ENCODE data around the gene TECTA. TPM values are rescaled to one million over a fixed set of nuclear protein-coding genes. Genes with fewer than 3 reads are reported as not detected.
"Not testable (repeated sequence)": the region's sequence is repeated elsewhere in the genome, so short reads cannot be mapped to it uniquely, and the experiment has no call there.

Gene TECTA
- total RNA-seq, 2 experiments from 2014 or later, result 0.07 to 0.12 TPM

DNA sequence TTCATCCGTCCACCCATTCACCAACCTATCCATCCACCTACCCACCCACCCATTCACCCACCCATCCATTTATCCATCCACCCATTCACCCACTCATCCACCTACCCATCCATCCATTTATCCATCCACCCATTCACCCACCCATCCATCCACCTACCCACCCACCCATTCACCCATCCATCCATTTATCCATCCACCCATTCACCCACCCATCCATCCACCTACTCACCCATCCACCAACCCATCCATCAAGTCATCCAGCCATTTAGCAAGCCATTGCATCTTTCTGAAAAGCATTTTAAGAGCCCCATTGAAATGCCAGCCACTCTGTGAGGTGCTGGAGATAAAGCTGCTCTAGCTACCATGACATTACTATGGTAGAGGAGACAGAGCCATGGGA is 14.0 kb downstream of the TECTA start:
- intact Hi-C loops (cut with micrococcal nuclease), result not testable (repeated sequence)

DNA sequence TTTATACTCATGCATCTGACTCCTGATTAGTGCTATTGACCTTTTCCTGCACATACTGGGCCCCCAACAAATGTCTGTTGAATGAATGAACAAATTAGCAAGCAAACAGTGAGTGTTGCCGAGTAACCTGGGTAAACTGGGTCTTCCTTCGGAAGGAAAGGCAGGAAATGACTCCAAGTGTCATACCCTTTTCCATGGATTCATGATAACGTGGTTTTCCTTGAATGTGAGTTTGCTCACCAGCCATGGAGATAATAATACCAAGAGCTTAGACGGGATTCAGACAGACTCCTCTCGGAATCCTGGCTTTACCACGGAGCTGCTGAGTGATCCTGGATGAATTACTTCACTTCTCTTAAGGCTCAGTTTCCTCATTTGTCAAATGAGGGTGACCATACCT is 16.7 kb downstream of the TECTA start:
- Mint-ChIP-seq H3K9me3 (peaks cover 5% of the 10 kb centered on the region), H3K36me3 (ENCODE audit: low read depth) (no peaks in the 10 kb centered on the region), H3K27me3 (ENCODE audit: low read depth) (peaks cover 6% of the 10 kb centered on the region), H3K4me1 (ENCODE audit: low read depth) (no peaks in the 10 kb centered on the region), H3K27ac (no peak overlapping the region), H3K4me3 (no peak overlapping the region)
- no peak for DNase-seq
- CTCF ChIA-PET, result no interaction called here
- intact Hi-C loops (cut with micrococcal nuclease), result no loop called here

More for the DNA sequence above, 14.0 kb downstream of the TECTA start:
- peaks cover 12% of the 10 kb centered on the region for H3K27me3 Mint-ChIP-seq (ENCODE audit: low read depth)
- not testable (repeated sequence) for H3K4me3 Mint-ChIP-seq; H3K4me1 Mint-ChIP-seq (ENCODE audit: low read depth); H3K9me3 Mint-ChIP-seq; H3K27ac Mint-ChIP-seq; H3K36me3 Mint-ChIP-seq (ENCODE audit: low read depth); DNase-seq
- CTCF ChIA-PET, result interaction anchor here (0.9 kb wide), 1 partner anchor 163 kb away, joined by 3 read pairs; no protein-coding TSS in a partner anchor

DNA sequence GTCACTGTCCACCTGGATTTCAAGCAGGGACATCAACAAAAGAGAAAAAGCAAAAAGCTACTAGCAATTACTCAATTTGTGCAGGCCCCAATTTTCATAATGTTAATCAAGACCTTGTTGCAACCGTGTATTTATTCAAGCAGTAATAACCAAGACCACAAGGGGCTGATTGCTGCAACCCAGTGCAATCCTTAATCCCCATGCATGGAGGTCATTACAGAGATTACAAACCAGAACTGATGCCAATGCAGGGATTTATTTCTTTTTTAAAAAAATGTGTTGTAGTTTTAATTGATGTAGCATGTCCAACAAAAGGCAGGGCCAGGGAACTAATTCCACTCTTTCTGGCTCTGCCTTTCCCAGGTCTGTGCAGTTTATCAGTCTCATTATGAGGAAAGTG is 18.4 kb downstream of the TECTA start:
- no peak overlapping the region for H3K4me3 Mint-ChIP-seq
- H3K27ac Mint-ChIP-seq, result no peak overlapping the region
- no peaks in the 10 kb centered on the region for H3K27me3 Mint-ChIP-seq (ENCODE audit: low read depth)
- intact Hi-C loops (cut with micrococcal nuclease), result no loop called here
- no peaks in the 10 kb centered on the region for H3K36me3 Mint-ChIP-seq (ENCODE audit: low read depth)
- DNase-seq, result no peak
- peaks cover 7% of the 10 kb centered on the region for H3K9me3 Mint-ChIP-seq
- no peaks in the 10 kb centered on the region for H3K4me1 Mint-ChIP-seq (ENCODE audit: low read depth)
- CTCF ChIA-PET, result no interaction called here

DNA sequence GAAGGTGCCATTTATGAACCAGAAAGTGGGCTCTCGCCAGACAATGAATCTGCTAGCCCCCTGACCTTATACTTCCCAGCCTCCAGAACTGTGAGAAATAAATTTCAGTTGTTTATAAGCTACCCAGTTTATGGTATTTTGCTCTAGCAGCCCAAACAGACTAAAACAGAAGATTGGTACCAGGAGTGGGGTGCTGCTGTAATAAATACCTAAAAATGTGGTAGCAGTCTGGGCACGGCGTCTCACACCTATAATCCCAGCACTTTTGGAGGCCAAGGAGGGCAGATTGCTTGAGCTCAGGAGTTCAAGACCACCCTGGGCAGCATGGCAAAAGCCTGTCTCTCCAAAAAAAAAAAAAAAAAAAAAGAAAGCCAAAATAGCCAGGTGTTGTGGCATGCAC is 21.3 kb downstream of the TECTA start:
- no peaks in the 10 kb centered on the region for H3K27me3 Mint-ChIP-seq (ENCODE audit: low read depth)
- intact Hi-C loops (cut with micrococcal nuclease), result no loop called here
- H3K9me3 Mint-ChIP-seq, result peaks cover 7% of the 10 kb centered on the region
- H3K27ac Mint-ChIP-seq, result no peak overlapping the region
- DNase-seq, result no peak
- no peaks in the 10 kb centered on the region for H3K36me3 Mint-ChIP-seq (ENCODE audit: low read depth)
- no peaks in the 10 kb centered on the region for H3K4me1 Mint-ChIP-seq (ENCODE audit: low read depth)
- H3K4me3 Mint-ChIP-seq, result no peak overlapping the region
- CTCF ChIA-PET, result interaction anchor here (0.6 to 1.3 kb wide), 3 partner anchors 11 to 31 kb away, joined by 3 to 5 read pairs (median 3); no protein-coding TSS in a partner anchor

DNA sequence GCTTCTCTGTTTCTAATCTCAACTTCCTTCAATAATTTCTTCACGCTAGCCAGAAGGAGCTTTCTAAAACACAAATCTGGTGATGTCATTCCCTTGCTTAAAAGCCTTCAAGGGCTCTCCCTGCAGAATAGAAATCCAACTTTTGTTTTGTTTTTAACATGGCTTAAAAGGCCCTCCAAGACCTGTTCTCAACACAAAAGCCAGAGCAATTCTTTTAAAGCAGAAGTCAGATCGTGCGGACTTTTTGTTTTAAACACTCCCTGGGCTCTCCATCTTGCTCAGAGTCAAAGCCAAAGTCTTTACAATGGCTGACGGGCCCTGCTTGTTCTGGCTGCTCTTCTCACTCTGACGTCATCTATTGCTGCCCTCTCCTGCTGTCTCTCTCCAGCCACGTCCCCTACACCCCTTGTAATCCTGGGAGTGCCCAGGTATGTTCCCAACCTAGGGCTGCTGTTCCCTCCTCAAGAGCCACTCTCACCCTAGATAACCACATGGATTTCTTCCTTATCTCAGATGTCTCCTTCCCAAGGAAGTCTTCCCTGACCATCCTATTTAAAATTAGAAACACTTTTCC is 22.5 kb downstream of the TECTA start:
- Mint-ChIP-seq H3K27ac (no peak overlapping the region), H3K27me3 (ENCODE audit: low read depth) (no peaks in the 10 kb centered on the region), H3K36me3 (ENCODE audit: low read depth) (no peaks in the 10 kb centered on the region), H3K9me3 (peaks cover 7% of the 10 kb centered on the region), H3K4me1 (ENCODE audit: low read depth) (no peaks in the 10 kb centered on the region), H3K4me3 (no peak overlapping the region)
- intact Hi-C loops (cut with micrococcal nuclease), result no loop called here
- no peak for DNase-seq
- CTCF ChIA-PET, result no interaction called here

DNA sequence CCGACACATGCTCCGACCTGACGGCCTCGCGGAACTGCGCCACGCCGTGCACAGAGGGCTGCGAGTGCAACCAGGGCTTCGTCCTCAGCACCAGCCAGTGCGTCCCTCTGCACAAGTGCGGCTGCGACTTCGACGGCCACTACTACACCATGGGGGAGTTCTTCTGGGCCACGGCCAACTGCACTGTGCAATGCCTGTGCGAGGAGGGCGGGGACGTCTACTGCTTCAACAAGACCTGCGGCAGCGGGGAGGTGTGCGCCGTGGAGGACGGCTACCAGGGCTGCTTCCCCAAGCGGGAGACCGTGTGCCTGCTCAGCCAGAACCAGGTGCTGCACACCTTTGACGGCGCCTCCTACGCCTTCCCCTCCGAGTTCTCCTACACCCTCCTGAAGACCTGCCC is 26.8 kb downstream of the TECTA start:
- DNase-seq, result no peak
- Mint-ChIP-seq H3K36me3 (ENCODE audit: low read depth) (no peaks in the 10 kb centered on the region), H3K27me3 (ENCODE audit: low read depth) (no peaks in the 10 kb centered on the region), H3K4me1 (ENCODE audit: low read depth) (no peaks in the 10 kb centered on the region), H3K27ac (no peak overlapping the region), H3K9me3 (peaks cover 2% of the 10 kb centered on the region), H3K4me3 (no peak overlapping the region)
- intact Hi-C loops (cut with micrococcal nuclease), result no loop called here
- CTCF ChIA-PET, result no interaction called here

DNA sequence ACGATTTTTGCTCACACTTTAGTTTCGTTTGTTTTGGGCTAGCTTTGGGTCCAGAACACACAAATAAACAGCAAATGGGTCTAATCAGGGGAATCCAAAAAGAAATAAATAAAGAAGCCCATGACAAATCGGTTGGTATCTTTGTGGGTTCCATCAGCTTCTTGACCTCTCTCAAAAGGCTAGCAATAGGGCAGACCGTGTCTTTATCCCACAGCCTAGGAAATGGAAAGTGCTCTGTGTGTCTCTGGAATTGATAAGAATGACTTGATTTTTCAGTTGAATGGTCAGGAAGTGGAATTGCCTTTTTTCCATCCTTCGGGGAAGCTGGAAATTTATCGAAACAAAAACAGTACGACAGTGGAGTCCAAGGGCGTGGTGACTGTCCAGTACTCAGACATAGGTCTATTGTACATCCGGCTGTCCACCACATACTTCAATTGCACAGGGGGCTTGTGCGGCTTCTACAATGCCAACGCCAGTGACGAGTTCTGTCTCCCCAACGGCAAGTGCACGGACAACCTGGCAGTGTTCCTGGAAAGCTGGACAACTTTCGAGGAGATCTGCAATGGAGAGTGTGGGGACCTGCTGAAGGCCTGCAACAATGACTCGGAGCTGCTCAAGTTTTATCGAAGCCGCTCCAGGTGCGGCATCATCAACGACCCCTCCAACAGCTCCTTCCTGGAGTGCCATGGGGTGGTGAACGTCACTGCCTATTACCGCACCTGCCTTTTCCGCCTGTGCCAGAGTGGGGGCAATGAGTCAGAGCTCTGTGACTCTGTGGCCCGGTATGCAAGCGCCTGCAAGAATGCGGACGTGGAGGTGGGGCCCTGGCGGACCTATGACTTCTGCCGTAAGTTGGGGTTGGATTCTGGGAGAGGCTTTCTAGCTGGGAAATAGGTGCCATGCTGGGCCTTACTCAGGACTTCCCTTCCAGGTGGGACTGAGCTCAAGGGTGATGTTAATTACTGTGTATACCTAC is 28.6 kb downstream of the TECTA start:
- H3K27ac Mint-ChIP-seq, result no peak overlapping the region
- CTCF ChIA-PET, result interaction anchor here (0.8 to 1.2 kb wide), 2 partner anchors 8 to 65 kb away, joined by 3 to 4 read pairs; no protein-coding TSS in a partner anchor
- H3K9me3 Mint-ChIP-seq, result no peaks in the 10 kb centered on the region
- no peak overlapping the region for H3K4me3 Mint-ChIP-seq
- no peaks in the 10 kb centered on the region for H3K36me3 Mint-ChIP-seq (ENCODE audit: low read depth)
- H3K4me1 Mint-ChIP-seq (ENCODE audit: low read depth), result no peaks in the 10 kb centered on the region
- DNase-seq, result no peak
- intact Hi-C loops (cut with micrococcal nuclease), result no loop called here
- no peaks in the 10 kb centered on the region for H3K27me3 Mint-ChIP-seq (ENCODE audit: low read depth)

DNA sequence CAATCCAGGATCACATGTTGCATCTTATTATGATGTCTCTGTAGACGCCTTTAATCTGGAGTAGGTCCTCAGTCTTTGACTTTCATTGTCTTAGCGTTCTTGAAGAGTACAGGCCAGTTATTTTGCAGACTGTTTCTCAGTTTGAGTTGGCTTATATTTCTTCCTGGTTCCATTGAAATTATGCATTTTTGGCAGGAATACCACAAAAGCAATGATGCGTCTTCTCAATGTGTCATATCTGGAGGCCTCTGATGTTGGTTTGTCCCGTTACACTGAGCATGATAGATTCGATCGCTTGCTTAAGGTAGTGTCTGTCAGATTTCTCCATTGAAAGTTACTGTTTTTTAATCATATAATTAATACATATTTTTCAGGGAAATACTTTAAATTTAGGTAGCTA is 30.6 kb downstream of the TECTA start:
- Mint-ChIP-seq H3K4me1 (ENCODE audit: low read depth) (no peaks in the 10 kb centered on the region), H3K36me3 (ENCODE audit: low read depth) (no peaks in the 10 kb centered on the region), H3K27ac (no peak overlapping the region), H3K4me3 (no peak overlapping the region), H3K9me3 (no peaks in the 10 kb centered on the region), H3K27me3 (ENCODE audit: low read depth) (no peaks in the 10 kb centered on the region)
- CTCF ChIA-PET, result no interaction called here
- no peak for DNase-seq
- intact Hi-C loops (cut with micrococcal nuclease), result no loop called here

DNA sequence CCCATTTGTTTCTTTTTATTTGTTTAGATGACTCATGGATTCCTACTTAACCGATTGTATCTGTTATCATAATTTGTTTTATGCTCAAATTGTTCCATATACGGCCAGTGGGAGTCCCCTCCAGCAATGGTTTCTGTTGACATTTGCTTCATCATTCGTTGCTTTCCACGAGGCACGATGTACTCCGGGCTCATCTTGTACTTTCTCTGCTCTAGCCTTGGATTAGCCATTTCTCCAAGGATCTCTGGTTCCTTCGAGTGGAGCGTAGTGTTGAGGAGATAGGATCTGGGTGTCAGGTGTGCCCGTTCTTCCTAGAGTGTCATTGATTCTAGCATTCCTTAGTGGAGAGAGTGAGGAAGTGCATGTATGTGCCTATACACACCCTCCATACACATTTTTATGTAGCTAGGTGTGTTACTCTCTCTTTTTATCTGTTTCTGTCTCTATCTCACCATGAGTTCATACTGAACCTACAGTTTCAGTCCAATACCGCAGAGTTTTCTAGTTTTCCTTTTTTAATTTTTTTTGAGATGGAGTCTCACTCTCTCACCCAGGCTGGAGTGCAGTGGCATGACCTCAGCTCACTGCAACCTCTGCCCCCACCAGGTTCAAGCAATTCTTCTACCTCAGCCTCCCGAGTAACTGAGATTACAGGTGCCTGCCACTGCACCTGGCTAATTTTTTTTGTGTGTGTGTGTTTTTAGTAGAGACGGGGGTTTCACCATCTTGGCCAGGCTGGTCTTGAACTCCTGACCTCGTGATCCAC is 31.4 kb downstream of the TECTA start:
- no peak for DNase-seq
- no peaks in the 10 kb centered on the region for H3K27me3 Mint-ChIP-seq (ENCODE audit: low read depth)
- no peak overlapping the region for H3K4me3 Mint-ChIP-seq
- no peak overlapping the region for H3K27ac Mint-ChIP-seq
- intact Hi-C loops (cut with micrococcal nuclease), result no loop called here
- H3K9me3 Mint-ChIP-seq, result no peaks in the 10 kb centered on the region
- no peaks in the 10 kb centered on the region for H3K4me1 Mint-ChIP-seq (ENCODE audit: low read depth)
- CTCF ChIA-PET, result no interaction called here
- no peaks in the 10 kb centered on the region for H3K36me3 Mint-ChIP-seq (ENCODE audit: low read depth)

DNA sequence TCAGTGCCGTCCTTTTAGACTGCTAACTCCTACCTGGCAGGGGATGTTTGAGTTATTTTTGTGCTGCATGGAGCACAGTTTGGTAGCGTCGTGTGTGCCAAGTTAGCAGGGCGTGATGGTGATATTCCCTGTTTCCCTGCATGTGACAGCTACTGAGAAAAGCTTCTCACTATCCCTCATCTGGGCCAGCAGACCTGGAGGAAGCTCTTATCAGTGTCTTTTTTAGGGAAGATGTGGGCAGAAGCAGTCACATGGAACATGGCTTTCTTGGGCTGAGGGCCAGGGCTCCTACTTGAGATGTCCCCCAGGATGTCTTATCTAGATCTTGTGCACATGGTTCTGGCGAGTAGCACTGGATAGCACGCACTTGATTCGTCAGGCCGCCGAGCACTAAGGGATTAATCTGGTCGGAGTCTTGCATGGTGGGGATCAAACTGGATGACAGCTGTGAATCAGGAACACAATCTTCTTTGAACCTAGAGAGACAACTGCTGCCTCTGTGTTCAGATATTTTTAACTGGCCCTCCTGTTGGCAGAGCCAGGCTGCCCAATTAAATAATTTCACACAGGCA is 33.8 kb downstream of the TECTA start:
- intact Hi-C loops (cut with micrococcal nuclease), result no loop called here
- no peak for DNase-seq
- Mint-ChIP-seq H3K27me3 (ENCODE audit: low read depth) (no peaks in the 10 kb centered on the region), H3K9me3 (no peaks in the 10 kb centered on the region), H3K36me3 (ENCODE audit: low read depth) (no peaks in the 10 kb centered on the region), H3K27ac (no peak overlapping the region), H3K4me3 (no peak overlapping the region), H3K4me1 (ENCODE audit: low read depth) (no peaks in the 10 kb centered on the region)
- CTCF ChIA-PET, result no interaction called here

DNA sequence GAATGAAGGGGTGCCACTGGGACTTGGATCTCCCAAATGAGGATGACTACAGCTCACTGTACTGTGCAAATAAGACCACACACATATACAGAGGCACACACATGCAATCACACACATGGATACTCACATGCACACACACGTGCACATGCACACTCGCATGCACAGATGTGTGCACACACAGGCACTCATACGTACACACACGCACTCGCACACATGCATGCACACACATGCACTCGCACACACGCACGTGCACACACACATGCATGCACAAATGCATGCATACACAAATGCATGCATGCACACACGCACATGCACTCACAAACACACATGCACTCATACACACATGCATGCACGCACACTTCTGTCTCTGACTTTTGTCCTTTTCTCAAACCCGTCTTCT is 36.0 kb downstream of the TECTA start:
- H3K27ac Mint-ChIP-seq, result no peak overlapping the region
- no peaks in the 10 kb centered on the region for H3K36me3 Mint-ChIP-seq (ENCODE audit: low read depth)
- no peak overlapping the region for H3K4me3 Mint-ChIP-seq
- no peaks in the 10 kb centered on the region for H3K4me1 Mint-ChIP-seq (ENCODE audit: low read depth)
- no peaks in the 10 kb centered on the region for H3K9me3 Mint-ChIP-seq
- CTCF ChIA-PET, result no interaction called here
- DNase-seq, result no peak
- H3K27me3 Mint-ChIP-seq (ENCODE audit: low read depth), result no peaks in the 10 kb centered on the region
- intact Hi-C loops (cut with micrococcal nuclease), result no loop called here

DNA sequence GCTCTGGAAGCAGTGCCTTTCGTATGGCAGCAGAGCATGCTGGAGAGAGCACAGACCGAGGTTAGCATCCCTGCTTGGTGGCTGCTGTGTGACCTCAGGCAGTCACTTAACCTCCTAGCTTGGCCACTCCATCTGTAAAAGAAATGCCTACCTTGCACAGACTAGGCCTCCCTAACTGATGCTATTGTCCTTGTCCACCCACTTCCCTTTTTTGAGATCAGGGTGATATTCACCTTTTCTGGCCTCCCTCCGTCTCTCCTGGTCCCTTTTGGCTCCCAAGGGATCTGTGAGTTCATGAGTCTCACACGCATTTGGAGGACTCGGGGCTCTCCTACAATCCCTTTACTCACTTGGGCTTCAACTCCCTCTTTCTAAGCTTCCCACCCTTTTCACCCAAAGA is 37.2 kb downstream of the TECTA start:
- intact Hi-C loops (cut with micrococcal nuclease), result no loop called here
- H3K27me3 Mint-ChIP-seq (ENCODE audit: low read depth), result no peaks in the 10 kb centered on the region
- H3K9me3 Mint-ChIP-seq, result no peaks in the 10 kb centered on the region
- no peak for DNase-seq
- CTCF ChIA-PET, result interaction anchor here (1.1 kb wide), 1 partner anchor 56 kb away, joined by 5 read pairs; no protein-coding TSS in a partner anchor
- no peaks in the 10 kb centered on the region for H3K36me3 Mint-ChIP-seq (ENCODE audit: low read depth)
- H3K4me3 Mint-ChIP-seq, result no peak overlapping the region
- H3K27ac Mint-ChIP-seq, result no peak overlapping the region
- no peaks in the 10 kb centered on the region for H3K4me1 Mint-ChIP-seq (ENCODE audit: low read depth)
